Neuronal stem cell (in vitro differentiated cells): ENCODE results near the gene TMEM30B.
A peak's percentile ranks its signal among the peaks of the same experiment; 100 is the strongest.

Experiments used
- DNase-seq: peaks from one replicate; pipeline ENCODE4 v3.0.0-alpha.2; 2013; ENCODE audit warnings: low spot score
- H2AFZ ChIP-seq: one replicate; pipeline ENCODE4 v1.6.1; 2013; ENCODE audit warnings: mild to moderate bottlenecking, low read length, inconsistent platforms
- H2AK5ac ChIP-seq: 2 replicates; pipeline ENCODE4 v1.6.1; 2013; ENCODE audit warnings: low read depth, mild to moderate bottlenecking, inconsistent platforms, low read length, moderate library complexity, mixed read lengths
- H2BK120ac ChIP-seq: 2 replicates; pipeline ENCODE4 v1.6.1; 2013; ENCODE audit warnings: low read depth, mild to moderate bottlenecking, inconsistent platforms, low read length, moderate library complexity, mixed read lengths
- H2BK12ac ChIP-seq: one replicate; pipeline ENCODE4 v1.6.1; 2013; ENCODE audit warnings: low read length, inconsistent platforms
- H2BK15ac ChIP-seq: 2 replicates; pipeline ENCODE4 v1.6.1; 2013; ENCODE audit warnings: mild to moderate bottlenecking, low read length, inconsistent platforms, mixed read lengths
- H2BK5ac ChIP-seq: one replicate; pipeline ENCODE4 v1.6.1; 2013; ENCODE audit warnings: inconsistent platforms, mild to moderate bottlenecking, low read length, moderate library complexity
- H3K14ac ChIP-seq: one replicate; pipeline ENCODE4 v1.6.1; 2013; ENCODE audit warnings: low read length, inconsistent platforms
- H3K18ac ChIP-seq: 2 replicates; pipeline ENCODE4 v1.6.1; 2013; ENCODE audit warnings: low read length, inconsistent platforms
- H3K23ac ChIP-seq: 2 replicates; pipeline ENCODE4 v1.6.1; 2013; ENCODE audit warnings: low read depth, mild to moderate bottlenecking, mixed read lengths, low read length, inconsistent platforms; ENCODE audit not compliant: poor library complexity
- H3K27ac ChIP-seq: replicated peaks from 3 replicates; pipeline ENCODE4 v1.5.1; 2013; ENCODE audit warnings: low read length, inconsistent platforms
- H3K27me3 ChIP-seq, 3 experiments: 2 replicates each; pipeline ENCODE4 v1.6.1; 2013; ENCODE audit warnings: low read length in 3 of 3, mild to moderate bottlenecking in 2 of 3, inconsistent platforms in 1 of 3, low read depth in 1 of 3, mixed read lengths in 1 of 3, moderate library complexity in 1 of 3; ENCODE audit not compliant: control insufficient read depth in 3 of 3, insufficient read depth in 3 of 3
- H3K36me3 ChIP-seq, 2 donors: replicated peaks in 1 of 2; 2 replicates each; pipeline ENCODE4 v1.6.1; 2013; ENCODE audit warnings: low read length in 2 of 2; ENCODE audit not compliant: control insufficient read depth in 2 of 2, insufficient read depth in 2 of 2
- H3K4ac ChIP-seq: 2 replicates; pipeline ENCODE4 v1.6.1; 2013; ENCODE audit warnings: inconsistent platforms, mild to moderate bottlenecking, low read length, moderate library complexity
- H3K4me1 ChIP-seq, 2 donors: 1 replicate in 1 of 2; 2 replicates in 1 of 2; pipeline ENCODE4 v1.6.1; 2013; ENCODE audit warnings: low read length in 2 of 2, low read depth in 1 of 2; ENCODE audit not compliant: control insufficient read depth in 2 of 2, insufficient read depth in 1 of 2
- H3K4me2 ChIP-seq: one replicate; pipeline ENCODE4 v1.6.1; 2013; ENCODE audit warnings: mild to moderate bottlenecking, low read length, inconsistent platforms; ENCODE audit not compliant: insufficient read depth, poor library complexity, severe bottlenecking
- H3K4me3 ChIP-seq, 2 donors: 2 replicates each; pipeline ENCODE4 v1.5.1; 2013; ENCODE audit warnings: low read length in 2 of 2, mild to moderate bottlenecking in 2 of 2, inconsistent platforms in 1 of 2, moderate library complexity in 1 of 2
- H3K79me1 ChIP-seq: one replicate; pipeline ENCODE4 v1.6.1; 2013; ENCODE audit warnings: low read depth, mild to moderate bottlenecking, inconsistent platforms, low read length, moderate library complexity
- H3K9ac ChIP-seq: one replicate; pipeline ENCODE4 v1.6.1; 2013; ENCODE audit warnings: mild to moderate bottlenecking, low read depth, low read length, inconsistent platforms; ENCODE audit not compliant: poor library complexity
- H3K9me3 ChIP-seq, 2 donors: replicated peaks in 1 of 2; 2 replicates each; pipeline versions ENCODE3 to v1.6.1; 2013; ENCODE audit warnings: low read length in 2 of 2, mild to moderate bottlenecking in 2 of 2, inconsistent platforms in 1 of 2, low read depth in 1 of 2, mixed read lengths in 1 of 2, moderate library complexity in 1 of 2; ENCODE audit not compliant: control insufficient read depth in 2 of 2, insufficient read depth in 1 of 2
- H4K8ac ChIP-seq: one replicate; pipeline ENCODE4 v1.6.1; 2013; ENCODE audit warnings: low read depth, mild to moderate bottlenecking, inconsistent platforms, low read length, moderate library complexity
- H4K91ac ChIP-seq: one replicate; pipeline ENCODE4 v1.6.1; 2013; ENCODE audit warnings: low read length, low read depth, mild to moderate bottlenecking, inconsistent platforms; ENCODE audit not compliant: poor library complexity
- WGBS, 2 donors: extraction: QIAGEN DNeasy Blood & Tissue Kit; methylation state at CpG; one replicate each; pipeline ENCODE4 v1.1.7; 2013; ENCODE audit warnings: missing lambda C conversion rate in 2 of 2, mixed read lengths in 1 of 2; ENCODE audit not compliant: insufficient read length in 2 of 2, insufficient replicate concordance in 1 of 2; ENCODE audit errors: extremely low coverage in 2 of 2; 5-methylcytosine and 5-hydroxymethylcytosine counted together

Gene TMEM30B

GRCh38 chr14:61255968-61256367 lies 25.2 kb downstream of the TMEM30B start:
- Histone ChIP-seq H3K4me1 (peaks cover 0 to 3% of the 10 kb centered on the region in 2 donors), H2AK5ac (no peak overlapping the region), H3K14ac (no peak overlapping the region), H2BK5ac (no peak overlapping the region), H3K27me3 (peaks cover 0 to 12% (median 0%) of the 10 kb centered on the region in 3 experiments), H3K79me1 (no peaks in the 10 kb centered on the region), H3K18ac (no peak overlapping the region), H2AFZ (no peak overlapping the region), H3K9me3 (no peaks in the 10 kb centered on the region), H3K4me2 (no peak overlapping the region), H4K8ac (no peak overlapping the region), H4K91ac (no peak overlapping the region), H3K23ac (no peak overlapping the region), H3K9ac (no peak overlapping the region), H3K4me3 (no peak overlapping the region), H3K36me3 (no peaks in the 10 kb centered on the region), H3K4ac (no peak overlapping the region), H2BK12ac (no peak overlapping the region), H3K27ac (no peak overlapping the region), H2BK120ac (no peak overlapping the region), H2BK15ac (no peak overlapping the region)
- no CpG with 5 or more reads among the region's 5 CpGs for WGBS, 2 donors
- DNase-seq = no peak

GRCh38 chr14:61254808-61255526 lies 26.2 kb downstream of the TMEM30B start:
- Histone ChIP-seq H4K8ac (no peak overlapping the region), H3K18ac (no peak overlapping the region), H3K23ac (no peak overlapping the region), H3K27me3 (peaks cover 0 to 12% (median 0%) of the 10 kb centered on the region in 3 experiments), H2BK5ac (no peak overlapping the region), H3K14ac (no peak overlapping the region), H3K4me3 (no peak overlapping the region), H2AFZ (no peak overlapping the region), H4K91ac (no peak overlapping the region), H3K79me1 (no peaks in the 10 kb centered on the region), H3K36me3 (no peaks in the 10 kb centered on the region), H3K9me3 (no peaks in the 10 kb centered on the region), H3K4me1 (peaks cover 0 to 2% of the 10 kb centered on the region in 2 donors), H3K4ac (no peak overlapping the region), H3K27ac (no peak overlapping the region), H2AK5ac (no peak overlapping the region), H3K9ac (no peak overlapping the region), H3K4me2 (no peak overlapping the region), H2BK12ac (no peak overlapping the region), H2BK120ac (no peak overlapping the region), H2BK15ac (no peak overlapping the region)
- no CpG with 5 or more reads among the region's 8 CpGs for WGBS, 2 donors
- no peak for DNase-seq

GRCh38 chr14:61253064-61253738 lies 27.9 kb downstream of the TMEM30B start:
- no CpG with 5 or more reads among the region's 4 CpGs for WGBS, 2 donors
- H2AFZ ChIP-seq = no peak overlapping the region
- no peak overlapping the region for H4K91ac ChIP-seq
- peaks cover 0 to 2% of the 10 kb centered on the region in 2 donors for H3K4me1 ChIP-seq
- no peaks in the 10 kb centered on the region for H3K9me3 ChIP-seq
- H3K4me3 ChIP-seq = no peak overlapping the region
- no peak overlapping the region for H2BK12ac ChIP-seq
- no peak for DNase-seq
- no peak overlapping the region for H3K9ac ChIP-seq
- H3K27ac ChIP-seq = no peak overlapping the region
- no peak overlapping the region for H2BK5ac ChIP-seq
- no peak overlapping the region for H4K8ac ChIP-seq
- H2BK15ac ChIP-seq = no peak overlapping the region
- no peaks in the 10 kb centered on the region for H3K79me1 ChIP-seq
- no peak overlapping the region for H3K23ac ChIP-seq
- H3K4ac ChIP-seq = no peak overlapping the region
- H3K18ac ChIP-seq = no peak overlapping the region
- no peak overlapping the region for H2AK5ac ChIP-seq
- H3K14ac ChIP-seq = no peak overlapping the region
- H3K4me2 ChIP-seq = no peak overlapping the region
- peaks cover 0 to 8% (median 0%) of the 10 kb centered on the region in 3 experiments for H3K27me3 ChIP-seq
- no peak overlapping the region for H2BK120ac ChIP-seq
- H3K36me3 ChIP-seq = no peaks in the 10 kb centered on the region

GRCh38 chr14:61252369-61253063 lies 28.6 kb downstream of the TMEM30B start:
- Histone ChIP-seq H3K27me3 (peaks cover 0 to 8% (median 0%) of the 10 kb centered on the region in 3 experiments), H3K9me3 (no peaks in the 10 kb centered on the region), H4K8ac (no peak overlapping the region), H2BK12ac (no peak overlapping the region), H3K27ac (no peak overlapping the region), H3K4me2 (no peak overlapping the region), H3K79me1 (no peaks in the 10 kb centered on the region), H3K23ac (no peak overlapping the region), H3K18ac (no peak overlapping the region), H3K14ac (no peak overlapping the region), H3K4me3 (no peak overlapping the region), H2BK15ac (no peak overlapping the region), H2BK5ac (no peak overlapping the region), H2AK5ac (no peak overlapping the region), H3K4me1 (peaks cover 0 to 2% of the 10 kb centered on the region in 2 donors), H4K91ac (no peak overlapping the region), H3K4ac (no peak overlapping the region), H2BK120ac (no peak overlapping the region), H3K9ac (no peak overlapping the region), H3K36me3 (no peaks in the 10 kb centered on the region), H2AFZ (peak overlapping the region; percentile 74)
- DNase-seq = peak; percentile 76
- no CpG with 5 or more reads among the region's 7 CpGs for WGBS, 2 donors
